Tibial nerve (tissue), 4 donors: ENCODE results near the gene CYGB. TPM values are rescaled to one million over a fixed set of nuclear protein-coding genes. Genes with fewer than 3 reads are reported as not detected.

Experiments
- DNase-seq, 2 donors: peaks; one replicate each; pipeline ENCODE4 v3.0.0-alpha.2; 2019; ENCODE audit warnings: low spot score in 2 of 2
- H3K27ac ChIP-seq, 4 donors: fragments of 200-600 bp; sonication (generic) in 3 of 4; one replicate each; pipeline ENCODE4 v1.5.1; 2017 to 2019; ENCODE audit warnings: mild to moderate bottlenecking in 1 of 4
- H3K27me3 ChIP-seq, 2 donors: fragments of 200-600 bp; sonication (generic) in 1 of 2; one replicate each; pipeline versions ENCODE4 v1.5.1 to v1.6.0; 2017 to 2019
- H3K36me3 ChIP-seq, 3 donors: fragments of 200-600 bp; sonication (generic); one replicate each; pipeline ENCODE4 v1.5.1; 2018 to 2019
- H3K4me1 ChIP-seq, 4 donors: fragments of 200-600 bp; sonication (generic) in 3 of 4; one replicate each; pipeline ENCODE4 v1.5.1; 2017 to 2019
- H3K4me3 ChIP-seq, 4 donors: fragments of 200-600 bp; sonication (generic) in 3 of 4; one replicate each; pipeline ENCODE4 v1.5.1; 2017 to 2019; ENCODE audit warnings: mild to moderate bottlenecking in 1 of 4, moderate library complexity in 1 of 4
- H3K9me3 ChIP-seq, 4 donors: fragments of 200-600 bp; sonication (generic) in 3 of 4; one replicate each; pipeline ENCODE4 v1.5.1; 2017 to 2019
- EP300 ChIP-seq, 2 donors: sonication (generic); formaldehyde crosslinking; IDR thresholded peaks; one replicate each; pipeline ENCODE4 v1.6.1; 2017; ENCODE audit warnings: antibody characterized with exemption in 2 of 2, mild to moderate bottlenecking in 1 of 2
- POLR2A ChIP-seq, 2 donors: fragments of 450-650 bp; IDR thresholded peaks; one replicate each; pipeline ENCODE4 v1.6.1; 2017; ENCODE audit warnings: antibody characterized with exemption in 2 of 2, mild to moderate bottlenecking in 2 of 2, moderate library complexity in 2 of 2
- WGBS, 2 donors: methylation state at CpG; one replicate each; pipeline ENCODE4 v1.1.5; 2018; 5-methylcytosine and 5-hydroxymethylcytosine counted together
- total RNA-seq, 4 donors: library from RNA; depleted of rRNA; stranded (reverse); fragments of >200 nt; gene quantifications; one replicate each; pipeline ENCODE4 v1.1.0, GENCODE V29; 2016
- TF ChIP-seq, protein P1 (sequence below), 5 experiments: fragments of 200-600 bp in 3 of 5; fragments of 450-650 bp in 2 of 5; sonication (generic) in 3 of 5; IDR thresholded peaks; one replicate each; pipeline ENCODE4 v1.5.1; 2016 to 2019; ENCODE audit warnings: antibody characterized with exemption in 5 of 5, mild to moderate bottlenecking in 3 of 5, moderate library complexity in 2 of 5

Gene CYGB
- total RNA-seq, 4 donors from 2014 or later, result 40.2 to 59.2 (median 48.8) TPM

DNA sequence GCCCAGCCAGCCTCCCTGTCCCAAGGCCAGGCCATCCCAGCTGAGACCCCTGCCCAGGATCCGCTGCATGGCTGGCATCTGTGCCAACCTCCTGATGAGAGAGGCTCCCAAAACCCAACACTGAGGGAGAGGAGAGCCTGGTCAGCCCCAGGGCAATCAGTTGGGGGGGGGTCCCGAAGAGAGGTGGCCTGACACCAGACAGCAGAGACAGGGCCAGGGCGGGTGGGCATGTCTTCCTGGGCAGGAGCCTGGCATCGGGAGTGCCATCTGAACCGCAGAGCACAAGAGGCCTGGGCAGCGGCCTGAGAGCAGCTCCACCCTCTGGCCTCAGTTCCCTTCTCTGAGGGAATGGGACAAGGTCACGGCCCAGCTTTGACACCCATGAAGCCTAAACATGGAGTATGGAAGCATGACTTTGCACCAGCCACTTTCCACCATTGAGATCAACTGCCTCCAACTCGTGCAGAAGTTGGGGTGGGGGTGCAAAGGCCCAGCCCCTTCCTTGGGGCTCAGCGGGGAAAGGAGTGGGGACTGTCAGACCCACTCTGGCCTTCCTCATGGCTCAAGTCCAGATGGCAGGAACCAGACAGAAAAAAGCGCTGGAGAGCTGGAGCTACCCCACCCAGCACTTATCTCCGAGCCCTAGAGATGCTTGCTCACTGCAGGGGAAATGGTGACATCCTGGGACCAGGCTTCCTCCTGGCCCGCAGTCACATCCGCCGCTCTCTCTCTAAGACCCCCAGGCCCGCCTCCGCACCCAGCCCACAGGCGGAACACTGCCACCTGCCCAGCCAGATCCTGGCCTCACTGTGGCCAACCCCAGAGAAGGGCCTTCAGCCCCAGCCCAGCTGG is 46.0 kb downstream of the CYGB start:
- 84 to 87% methylated on average over 12 to 16 of the region's 17 CpGs for WGBS, 2 donors

DNA sequence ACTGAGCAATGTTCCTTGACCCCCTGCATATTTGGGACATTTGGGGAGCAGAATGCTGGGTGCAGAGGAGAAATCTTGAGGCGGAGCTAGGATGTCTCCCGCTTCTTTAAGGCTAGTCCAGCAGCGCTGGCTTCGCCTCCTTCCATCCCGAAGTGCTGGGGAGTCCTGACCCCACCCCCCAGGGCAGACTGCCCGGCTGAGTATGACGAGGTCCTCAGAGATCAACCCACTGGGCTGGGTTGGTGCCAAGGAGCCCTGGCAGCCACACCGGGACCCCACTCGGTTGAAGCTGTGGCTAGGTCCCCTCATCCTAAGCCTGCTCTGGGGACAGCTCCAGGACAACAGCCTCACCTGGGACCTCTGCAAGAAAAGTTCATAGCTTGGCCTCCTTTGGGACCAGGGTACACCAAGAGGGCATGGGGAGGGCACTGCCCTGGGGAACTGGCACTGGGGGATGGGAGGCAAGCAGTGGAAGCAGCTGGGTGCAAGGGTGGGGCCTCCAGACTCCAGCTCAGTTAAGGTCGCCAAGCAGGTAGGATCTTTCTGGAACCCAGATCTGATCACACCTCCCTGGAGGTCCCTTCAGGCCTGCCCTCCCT is 47.3 kb downstream of the CYGB start:
- Histone ChIP-seq H3K27ac (peak overlapping the region in 3 of 4 donors; percentile 53 to 93 (median 89)), H3K27me3 (no peaks in the 10 kb centered on the region), H3K4me3 (no peak overlapping the region), H3K36me3 (peaks cover 0 to 6% (median 0%) of the 10 kb centered on the region in 3 donors), H3K4me1 (peaks cover 0 to 43% (median 27%) of the 10 kb centered on the region in 4 donors), H3K9me3 (no peaks in the 10 kb centered on the region)
- whole genome bisulfite sequencing, 2 donors, result 64 to 72% methylated on average over 6 to 10 of the region's 10 CpGs
- DNase-seq, result no peak
- TF ChIP-seq, protein P1, sequence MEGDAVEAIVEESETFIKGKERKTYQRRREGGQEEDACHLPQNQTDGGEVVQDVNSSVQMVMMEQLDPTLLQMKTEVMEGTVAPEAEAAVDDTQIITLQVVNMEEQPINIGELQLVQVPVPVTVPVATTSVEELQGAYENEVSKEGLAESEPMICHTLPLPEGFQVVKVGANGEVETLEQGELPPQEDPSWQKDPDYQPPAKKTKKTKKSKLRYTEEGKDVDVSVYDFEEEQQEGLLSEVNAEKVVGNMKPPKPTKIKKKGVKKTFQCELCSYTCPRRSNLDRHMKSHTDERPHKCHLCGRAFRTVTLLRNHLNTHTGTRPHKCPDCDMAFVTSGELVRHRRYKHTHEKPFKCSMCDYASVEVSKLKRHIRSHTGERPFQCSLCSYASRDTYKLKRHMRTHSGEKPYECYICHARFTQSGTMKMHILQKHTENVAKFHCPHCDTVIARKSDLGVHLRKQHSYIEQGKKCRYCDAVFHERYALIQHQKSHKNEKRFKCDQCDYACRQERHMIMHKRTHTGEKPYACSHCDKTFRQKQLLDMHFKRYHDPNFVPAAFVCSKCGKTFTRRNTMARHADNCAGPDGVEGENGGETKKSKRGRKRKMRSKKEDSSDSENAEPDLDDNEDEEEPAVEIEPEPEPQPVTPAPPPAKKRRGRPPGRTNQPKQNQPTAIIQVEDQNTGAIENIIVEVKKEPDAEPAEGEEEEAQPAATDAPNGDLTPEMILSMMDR (IDR thresholded peaks at IDR 0.05), result no peak
- no peak for TF ChIP-seq POLR2A (IDR thresholded peaks at IDR 0.05)
- no peak for TF ChIP-seq EP300 (IDR thresholded peaks at IDR 0.05)

More for the DNA sequence above, 46.0 kb downstream of the CYGB start:
- H3K4me1 ChIP-seq, result peaks cover 0 to 43% (median 31%) of the 10 kb centered on the region in 4 donors
- peak overlapping the region in 3 of 4 donors; percentile 82 to 93 (median 89) for H3K27ac ChIP-seq
- H3K27me3 ChIP-seq, result no peaks in the 10 kb centered on the region
- H3K4me3 ChIP-seq, result no peak overlapping the region
- no peak for DNase-seq
- no peaks in the 10 kb centered on the region for H3K9me3 ChIP-seq
- TF ChIP-seq, protein P1 (IDR thresholded peaks at IDR 0.05), result no peak
- TF ChIP-seq POLR2A (IDR thresholded peaks at IDR 0.05), result no peak
- TF ChIP-seq EP300 (IDR thresholded peaks at IDR 0.05), result no peak
- peaks cover 0 to 6% (median 0%) of the 10 kb centered on the region in 3 donors for H3K36me3 ChIP-seq

DNA sequence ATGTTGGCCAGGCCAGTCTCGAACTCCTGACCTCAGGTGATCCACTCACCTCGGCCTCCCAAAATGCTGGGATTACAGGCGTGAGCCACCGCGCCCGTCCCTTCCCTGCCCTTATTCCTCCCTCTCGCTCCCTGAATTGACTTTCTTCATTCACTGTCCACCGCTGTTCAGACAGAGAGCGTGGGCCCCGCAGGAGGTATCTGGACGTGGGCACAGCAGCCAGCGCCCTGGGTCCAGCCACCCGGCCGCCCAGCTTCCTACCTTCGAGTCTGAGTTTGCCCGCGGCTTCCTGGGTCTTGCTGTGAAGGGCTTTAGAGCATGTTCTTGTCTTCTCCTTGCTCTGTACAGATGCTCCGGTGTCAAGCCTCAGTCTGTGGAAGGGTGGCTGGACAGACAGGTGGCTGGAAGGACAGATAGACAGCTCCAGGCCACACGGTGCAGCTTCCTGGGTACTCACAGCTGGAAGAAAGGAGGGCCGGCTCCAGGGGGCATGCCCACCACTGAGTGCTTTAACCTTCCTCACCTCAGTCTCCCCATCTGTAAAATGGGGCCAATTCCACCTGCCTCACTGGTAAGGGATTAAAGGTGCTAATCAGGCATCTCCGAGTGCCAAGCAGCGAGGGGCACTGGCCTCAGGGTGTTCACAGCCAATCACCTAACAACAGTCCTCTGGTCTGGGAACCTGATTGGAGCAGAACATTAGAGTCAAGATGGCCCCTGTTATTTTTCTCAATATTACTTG is 49.9 kb downstream of the CYGB start:
- Histone ChIP-seq H3K9me3 (no peaks in the 10 kb centered on the region), H3K36me3 (peaks cover 0 to 6% (median 0%) of the 10 kb centered on the region in 3 donors), H3K27ac (peak overlapping the region in 1 of 4 donors; percentile 37), H3K27me3 (no peaks in the 10 kb centered on the region), H3K4me1 (peaks cover 0 to 26% (median 9%) of the 10 kb centered on the region in 4 donors), H3K4me3 (no peak overlapping the region)
- 92 to 95% methylated on average over 22 of the region's 22 CpGs for WGBS, 2 donors
- no peak for DNase-seq
- TF ChIP-seq, protein P1 (IDR thresholded peaks at IDR 0.05), result no peak
- TF ChIP-seq POLR2A (IDR thresholded peaks at IDR 0.05) (no peak), EP300 (IDR thresholded peaks at IDR 0.05) (no peak)

GRCh38 chr17:76485569-76485968 is 51.9 kb downstream of the CYGB start:
- DNase-seq, result peak in 1 of 2 donors; percentile 57
- Histone ChIP-seq H3K27ac (peak overlapping the region in 2 of 4 donors; percentile 67 to 71), H3K36me3 (peaks cover 0 to 6% (median 0%) of the 10 kb centered on the region in 3 donors), H3K4me1 (peaks cover 0 to 21% (median 7%) of the 10 kb centered on the region in 4 donors), H3K4me3 (no peak overlapping the region), H3K27me3 (no peaks in the 10 kb centered on the region), H3K9me3 (no peaks in the 10 kb centered on the region)
- TF ChIP-seq, protein P1 (IDR thresholded peaks at IDR 0.05), result no peak
- TF ChIP-seq EP300 (IDR thresholded peaks at IDR 0.05), result peak; percentile 83 to 94
- 22 to 45% methylated on average over 11 of the region's 11 CpGs for WGBS, 2 donors
